Thymus (tissue), 11 donors: ENCODE data around the gene PSMC6. TPM values are rescaled to one million over a fixed set of nuclear protein-coding genes. Genes with fewer than 3 reads are reported as not detected.
"Not testable (repeated sequence)": the region's sequence is repeated elsewhere in the genome, so short reads cannot be mapped to it uniquely, and the experiment has no call there.

Experiments
- DNase-seq, 9 donors: peaks; one replicate each; pipeline ENCODE4 v3.0.0-alpha.2; 2013; ENCODE audit warnings: low spot score in 9 of 9, low read depth in 6 of 9, missing footprints in 1 of 9
- H3K27ac ChIP-seq, 2 donors: one replicate each; pipeline ENCODE4 v1.5.1; 2013; ENCODE audit warnings: control low read depth in 1 of 2, low read depth in 1 of 2, low read length in 1 of 2, mild to moderate bottlenecking in 1 of 2, moderate library complexity in 1 of 2
- H3K27me3 ChIP-seq, 2 donors: one replicate each; pipeline ENCODE4 v1.5.1; 2013; ENCODE audit warnings: low read length in 1 of 2; ENCODE audit not compliant: control insufficient read depth in 2 of 2, insufficient read depth in 1 of 2
- H3K36me3 ChIP-seq, 2 donors: one replicate each; pipeline ENCODE4 v1.5.1; 2013; ENCODE audit warnings: low read length in 1 of 2, mild to moderate bottlenecking in 1 of 2, moderate library complexity in 1 of 2; ENCODE audit not compliant: control insufficient read depth in 2 of 2, insufficient read depth in 2 of 2
- H3K4me1 ChIP-seq, 2 donors: one replicate each; pipeline ENCODE4 v1.5.1; 2013; ENCODE audit warnings: low read length in 2 of 2; ENCODE audit not compliant: control insufficient read depth in 2 of 2, insufficient read depth in 2 of 2
- H3K4me3 ChIP-seq, 2 donors: one replicate each; pipeline ENCODE4 v1.5.1; 2013; ENCODE audit warnings: low read length in 2 of 2, control low read depth in 1 of 2, mild to moderate bottlenecking in 1 of 2
- H3K9me3 ChIP-seq, 2 donors: one replicate each; pipeline ENCODE4 v1.5.1; 2013; ENCODE audit warnings: low read length in 1 of 2, mild to moderate bottlenecking in 1 of 2; ENCODE audit not compliant: control insufficient read depth in 2 of 2, insufficient read depth in 1 of 2
- WGBS: extraction: QIAGEN DNeasy Blood & Tissue Kit; methylation state at CpG from one replicate; pipeline ENCODE4 v1.1.7; 2013; 5-methylcytosine and 5-hydroxymethylcytosine counted together
- polyA plus RNA-seq: library from polyadenylated mRNA; stranded (reverse); fragments of 200-250 nt; gene quantifications from one replicate; pipeline ENCODE4 v1.2.3, GENCODE V29; 2013
- total RNA-seq: library from RNA; stranded (reverse); fragments of 120-200 nt; gene quantifications from one replicate; pipeline ENCODE4 v1.2.4, GENCODE V29; 2013
- donor health status: healthy.

Gene PSMC6
- total and polyA plus RNA-seq, 2 donors: 141 to 150 TPM

DNA sequence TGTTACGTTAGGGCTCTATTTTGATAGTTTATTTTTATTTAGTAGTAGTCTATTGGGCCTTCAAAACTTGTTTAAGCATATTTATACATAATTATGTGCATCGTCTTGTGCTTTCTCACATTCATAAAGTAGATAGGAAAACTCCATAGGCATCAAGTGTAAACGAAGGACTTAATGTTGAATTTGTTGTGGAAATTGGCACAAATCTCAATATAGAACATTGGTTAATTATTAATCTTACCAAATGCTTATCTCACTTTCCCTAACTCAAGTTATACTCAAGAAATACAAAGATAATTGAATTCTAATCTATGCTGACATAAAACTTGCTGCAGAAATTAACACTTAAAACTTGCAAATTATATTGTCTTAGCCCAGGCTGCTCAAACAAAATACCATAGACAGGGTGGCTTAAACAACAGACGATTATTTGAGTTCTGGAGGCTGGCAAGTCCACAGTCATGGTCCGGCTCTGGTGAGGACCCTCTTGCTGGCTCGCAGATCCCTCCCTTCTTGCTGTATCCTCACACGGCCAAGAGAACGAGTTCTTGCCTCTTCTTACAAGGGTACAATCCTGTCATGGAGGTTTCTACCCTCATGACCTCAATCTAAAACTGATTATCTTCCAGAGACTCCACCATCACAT lies 41.8 kb downstream of the PSMC6 start:
- Histone ChIP-seq H3K4me3 (no peak overlapping the region), H3K4me1 (no peaks in the 10 kb centered on the region), H3K27me3 (no peaks in the 10 kb centered on the region), H3K36me3 (peaks cover 6 to 23% of the 10 kb centered on the region in 2 donors), H3K9me3 (no peaks in the 10 kb centered on the region), H3K27ac (no peak overlapping the region)
- no peak for DNase-seq
- WGBS: 98% methylated on average over 8 of the region's 8 CpGs

GRCh38 chr14:52755607-52756316 lies 48.8 kb downstream of the PSMC6 start:
- 96% methylated on average over 5 of the region's 5 CpGs for WGBS
- Histone ChIP-seq H3K9me3 (no peaks in the 10 kb centered on the region), H3K36me3 (peaks cover 0 to 10% of the 10 kb centered on the region in 2 donors), H3K27ac (no peak overlapping the region), H3K4me3 (no peak overlapping the region), H3K27me3 (no peaks in the 10 kb centered on the region), H3K4me1 (no peaks in the 10 kb centered on the region)
- no peak for DNase-seq

DNA sequence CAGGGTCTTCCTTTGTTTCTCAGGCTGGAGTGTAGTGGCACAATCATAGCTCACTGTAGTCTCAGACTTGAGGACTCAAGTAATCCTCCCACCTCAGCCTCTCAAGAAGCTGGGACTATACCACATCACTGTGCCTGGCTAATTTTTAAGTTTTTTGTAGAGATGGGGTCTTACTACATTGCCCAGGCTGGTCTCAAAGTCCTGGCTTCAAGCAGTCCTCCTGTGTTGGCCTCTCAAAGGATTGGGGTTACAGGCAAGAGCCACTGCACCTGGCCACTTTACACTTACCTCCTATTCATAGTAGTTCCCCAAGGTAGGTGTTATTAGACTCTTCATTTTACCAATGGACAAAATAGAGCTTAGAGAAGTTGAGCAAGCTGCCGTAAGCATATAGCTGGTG lies 52.1 kb downstream of the PSMC6 start:
- no peak for DNase-seq
- WGBS: 93% methylated on average over 1 of the region's 1 CpG
- no peaks in the 10 kb centered on the region for H3K9me3 ChIP-seq
- no peak overlapping the region for H3K27ac ChIP-seq
- no peaks in the 10 kb centered on the region for H3K27me3 ChIP-seq
- no peak overlapping the region for H3K4me3 ChIP-seq
- peaks cover 0 to 13% of the 10 kb centered on the region in 2 donors for H3K36me3 ChIP-seq
- no peaks in the 10 kb centered on the region for H3K4me1 ChIP-seq

- H3K27me3 ChIP-seq, H3K9me3 ChIP-seq, H3K4me3 ChIP-seq, H3K4me1 ChIP-seq, DNase-seq, H3K27ac ChIP-seq: not testable (repeated sequence)
- peaks cover 8 to 26% of the 10 kb centered on the region in 2 donors for H3K36me3 ChIP-seq
- 95% methylated on average over 4 of the region's 4 CpGs for WGBS
Measured at GRCh38 chr14:52762923-52763322, 55.9 kb downstream of the PSMC6 start.

DNA sequence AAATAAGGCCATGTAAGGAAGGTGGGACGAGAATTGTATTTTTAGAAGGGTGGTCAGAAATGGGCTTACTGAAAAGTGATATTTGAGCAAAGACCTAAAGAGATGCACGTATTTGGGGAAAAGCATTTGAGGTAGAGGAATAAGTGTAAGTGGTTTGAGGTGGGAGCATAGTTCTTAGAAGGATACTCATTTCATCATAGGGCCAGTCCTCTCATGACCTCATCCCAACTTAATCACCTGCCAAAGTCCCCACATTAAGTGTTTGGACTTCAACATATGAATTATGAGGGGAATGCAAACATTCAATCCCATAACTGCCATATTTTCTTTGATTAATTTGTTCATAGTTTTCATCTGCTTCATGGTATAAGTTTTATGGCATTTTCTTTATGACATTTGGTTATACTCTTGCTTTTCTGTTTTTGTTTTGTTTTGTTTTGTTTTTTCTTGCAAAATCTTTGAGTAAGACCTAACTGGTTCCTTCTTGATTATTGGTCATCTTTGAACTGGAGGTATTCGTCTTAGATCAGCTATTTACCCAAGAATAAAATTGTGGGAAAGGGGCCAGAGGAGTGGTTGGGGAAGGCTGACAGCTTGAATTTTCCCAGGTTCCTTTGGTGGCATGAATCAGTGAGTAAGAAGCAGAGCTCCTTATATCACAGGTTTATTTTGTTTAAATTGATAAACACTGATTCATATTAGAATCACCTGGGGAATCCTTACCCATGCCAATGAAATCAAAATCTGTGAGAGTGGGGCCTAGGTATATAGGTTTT lies 60.2 kb downstream of the PSMC6 start:
- no peak for DNase-seq
- Histone ChIP-seq H3K4me3 (no peak overlapping the region), H3K36me3 (peaks cover 11 to 34% of the 10 kb centered on the region in 2 donors), H3K9me3 (no peaks in the 10 kb centered on the region), H3K4me1 (no peaks in the 10 kb centered on the region), H3K27me3 (no peaks in the 10 kb centered on the region), H3K27ac (no peak overlapping the region)
- 98% methylated on average over 3 of the region's 3 CpGs for WGBS

DNA sequence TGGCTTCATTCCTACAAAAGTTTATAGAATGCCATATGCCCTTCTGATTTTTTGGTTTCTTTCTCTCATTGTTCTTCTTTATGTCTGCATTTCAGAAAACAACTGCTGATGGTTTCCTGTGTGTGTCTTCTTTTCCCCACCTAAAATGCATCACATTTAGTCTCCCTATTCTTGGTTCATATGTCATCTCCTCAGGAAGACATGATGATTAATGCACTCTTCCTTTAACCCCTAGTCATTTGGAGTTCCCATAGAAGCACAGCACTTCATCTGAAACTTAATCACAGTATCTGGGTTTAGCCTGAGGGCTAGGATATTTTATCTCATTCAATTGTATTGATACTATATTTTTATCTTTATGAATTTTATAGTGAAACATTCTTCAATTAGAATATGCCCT lies 62.9 kb downstream of the PSMC6 start:
- H3K27ac ChIP-seq: no peak overlapping the region
- H3K4me3 ChIP-seq: no peak overlapping the region
- no peak for DNase-seq
- no peaks in the 10 kb centered on the region for H3K27me3 ChIP-seq
- no peaks in the 10 kb centered on the region for H3K4me1 ChIP-seq
- no peaks in the 10 kb centered on the region for H3K9me3 ChIP-seq
- H3K36me3 ChIP-seq: peaks cover 7 to 43% of the 10 kb centered on the region in 2 donors

- Histone ChIP-seq H3K4me3 (no peak overlapping the region), H3K4me1 (no peaks in the 10 kb centered on the region), H3K27ac (no peak overlapping the region), H3K36me3 (peaks cover 7 to 15% of the 10 kb centered on the region in 2 donors), H3K9me3 (no peaks in the 10 kb centered on the region), H3K27me3 (no peaks in the 10 kb centered on the region)
- WGBS: 98% methylated on average over 7 of the region's 7 CpGs
- DNase-seq: no peak
Measured at GRCh38 chr14:52776816-52777215, 69.8 kb downstream of the PSMC6 start.
